GM19328 (cell line): Measurements from ENCODE around the gene SLC22A3.
A peak's percentile ranks its signal among the peaks of the same experiment; 100 is the strongest.

Source experiments
- ATAC-seq: cut with Tn5 transposase; IDR thresholded peaks from one replicate; pipeline ENCODE4 v1.9.1; 2021; ENCODE audit warnings: mild to moderate bottlenecking, moderate library complexity; ENCODE audit not compliant: unreplicated experiment

Gene SLC22A3

DNA sequence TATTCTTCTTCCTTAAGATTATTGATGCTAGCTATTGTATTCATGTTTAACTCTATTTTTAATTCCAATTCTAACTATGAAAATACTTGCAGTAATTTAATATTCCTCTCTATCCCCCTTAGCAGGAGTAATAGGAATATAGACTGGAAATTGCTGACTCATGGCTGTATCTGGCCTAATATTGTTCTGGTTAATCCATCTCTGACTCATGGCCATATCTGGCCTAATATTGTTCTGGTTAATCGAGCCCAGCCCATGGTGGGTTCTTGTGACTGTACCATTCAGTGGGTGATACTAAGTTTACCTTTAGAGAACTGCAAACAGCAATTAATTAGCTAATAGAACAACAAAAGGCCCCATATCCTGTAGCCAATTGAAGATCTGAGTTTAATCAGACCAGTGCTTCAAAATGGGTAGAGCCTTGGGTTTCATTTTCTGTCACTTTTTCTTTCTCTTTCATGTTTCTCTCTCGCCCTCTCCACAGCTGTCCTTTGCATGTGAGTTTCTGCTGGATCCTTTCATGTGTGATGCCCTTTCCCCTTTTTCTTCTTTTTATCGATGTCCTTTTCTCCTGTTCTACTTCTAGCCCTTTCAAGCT is 50.6 kb downstream of the SLC22A3 start:
- ATAC-seq, result peak; percentile 95

DNA sequence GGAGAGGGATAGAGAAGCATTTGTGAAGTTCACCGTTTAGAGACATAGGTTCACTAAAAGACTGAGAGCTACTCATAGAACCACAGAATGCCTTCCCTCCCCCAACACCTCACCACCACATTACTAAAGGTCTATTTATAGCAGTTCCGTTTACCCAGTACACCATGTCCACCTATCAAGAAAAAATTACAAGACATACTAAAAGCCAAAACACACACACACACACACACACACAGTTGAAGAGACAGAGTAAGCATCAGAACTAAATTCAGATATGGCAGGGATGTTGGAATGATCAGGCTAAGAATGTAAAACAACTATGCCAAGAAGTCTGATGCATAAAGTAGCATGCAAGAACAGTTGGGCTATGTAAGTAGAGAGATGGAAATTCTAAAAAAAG is 52.3 kb downstream of the SLC22A3 start:
- no peak for ATAC-seq

DNA sequence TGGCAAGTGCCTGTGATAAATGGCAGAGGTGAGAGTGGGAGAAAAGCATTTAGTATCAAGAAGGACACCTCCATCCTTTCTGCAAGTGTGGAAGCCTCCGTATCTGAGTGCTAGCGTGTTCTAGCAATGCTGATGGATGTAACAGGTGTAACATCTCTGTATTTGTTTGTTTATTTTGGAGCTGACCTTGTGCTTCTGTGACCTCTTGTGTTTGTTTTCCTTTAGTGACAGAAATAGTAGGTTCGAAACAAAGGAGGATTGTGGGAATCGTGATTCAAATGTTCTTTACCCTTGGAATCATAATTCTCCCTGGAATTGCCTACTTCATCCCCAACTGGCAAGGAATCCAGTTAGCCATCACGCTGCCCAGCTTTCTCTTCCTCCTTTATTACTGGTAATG is 60.4 kb downstream of the SLC22A3 start:
- no peak for ATAC-seq

GRCh38 chr6:160412993-160413392 is 64.8 kb downstream of the SLC22A3 start:
- no peak for ATAC-seq

- ATAC-seq, result no peak
Observed at GRCh38 chr6:160417146-160417545, 69.0 kb downstream of the SLC22A3 start.

GRCh38 chr6:160417550-160417949 is 69.4 kb downstream of the SLC22A3 start:
- ATAC-seq, result no peak

DNA sequence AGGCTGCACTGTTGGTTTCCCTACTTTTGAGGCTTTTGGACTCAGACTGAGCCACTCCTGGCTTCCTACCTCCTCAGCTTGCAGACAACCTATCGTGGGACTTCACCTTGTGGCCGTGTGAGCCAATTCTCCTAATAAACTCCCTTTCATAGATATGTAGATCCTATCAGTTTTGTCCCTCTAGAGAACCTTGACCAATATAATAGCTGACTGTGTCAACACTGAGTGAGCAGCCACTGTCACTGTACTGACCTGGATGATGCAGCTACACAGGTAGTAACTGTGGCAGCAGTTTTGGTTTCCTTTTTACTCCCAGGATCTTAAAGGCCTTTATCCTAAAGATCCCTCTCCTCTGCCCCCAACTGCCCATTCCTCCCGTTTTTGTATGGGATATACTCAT is 70.2 kb downstream of the SLC22A3 start:
- no peak for ATAC-seq

GRCh38 chr6:160419488-160419887 is 71.3 kb downstream of the SLC22A3 start:
- ATAC-seq, result no peak

GRCh38 chr6:160420253-160420968 is 72.2 kb downstream of the SLC22A3 start:
- no peak for ATAC-seq

GRCh38 chr6:160420969-160421556 is 72.9 kb downstream of the SLC22A3 start:
- ATAC-seq, result no peak

DNA sequence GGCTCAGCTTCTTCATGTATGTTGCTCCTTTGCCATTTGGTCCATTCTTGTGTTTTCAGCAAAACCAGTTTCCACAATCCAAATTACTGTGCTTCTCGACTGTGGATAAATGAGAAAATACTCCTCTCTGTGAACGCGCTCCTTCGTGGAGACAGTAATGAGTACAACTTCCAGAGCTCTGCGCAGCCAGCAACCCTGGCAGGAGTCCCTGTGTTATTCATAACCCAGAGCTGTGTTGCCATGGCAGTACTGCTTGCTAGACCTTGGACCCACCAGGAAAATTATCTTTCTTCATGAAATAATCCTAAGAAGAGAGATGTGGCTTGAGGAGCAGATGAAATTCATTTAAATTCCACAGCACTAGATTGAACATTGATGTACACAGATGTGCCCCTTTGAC is 73.7 kb downstream of the SLC22A3 start:
- no peak for ATAC-seq

- no peak for ATAC-seq
Observed at GRCh38 chr6:160424256-160424655, 76.1 kb downstream of the SLC22A3 start.

- ATAC-seq, result no peak
Observed at GRCh38 chr6:160426136-160426535, 78.0 kb downstream of the SLC22A3 start.

- ATAC-seq, result no peak
Observed at GRCh38 chr6:160427312-160428068, 79.3 kb downstream of the SLC22A3 start.

- no peak for ATAC-seq
Observed at GRCh38 chr6:160428069-160428430, 79.9 kb downstream of the SLC22A3 start.

DNA sequence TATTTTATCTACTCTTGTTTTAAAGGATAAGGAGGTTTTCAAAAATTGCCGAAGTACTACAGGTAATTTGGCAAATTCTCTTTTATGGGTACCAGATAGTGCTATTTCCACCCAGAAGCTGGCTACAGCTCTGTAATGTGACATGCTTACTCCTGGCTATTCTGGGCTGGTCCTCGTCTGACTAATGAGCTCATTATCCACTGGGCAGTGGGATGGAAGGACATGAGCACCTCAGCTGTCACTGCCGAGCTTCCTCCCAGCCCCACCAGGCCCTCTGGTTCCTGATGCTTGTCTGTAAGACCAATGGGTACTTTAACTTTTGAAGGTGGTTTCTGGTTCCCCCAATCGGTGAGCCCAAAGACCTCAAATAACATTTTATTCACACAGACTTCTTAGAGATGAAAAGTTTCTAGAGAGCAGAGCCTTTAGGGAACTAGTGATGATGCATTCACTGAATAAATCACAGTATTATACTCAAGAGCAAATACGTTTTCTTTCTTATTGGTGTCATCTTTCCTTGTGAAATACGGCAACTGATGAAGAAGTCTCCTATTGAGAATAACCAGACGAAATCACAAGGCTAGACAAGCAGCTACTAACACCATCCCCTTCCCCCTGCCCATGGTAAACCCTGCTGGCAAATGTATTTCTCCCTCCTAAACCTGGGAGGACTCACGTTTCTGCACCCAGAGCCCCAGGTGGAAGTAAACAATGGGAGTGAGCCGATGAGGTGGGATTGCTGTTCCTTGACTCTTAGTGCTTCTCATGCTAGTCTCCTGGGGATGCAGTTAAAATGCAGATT is 80.8 kb downstream of the SLC22A3 start:
- no peak for ATAC-seq

DNA sequence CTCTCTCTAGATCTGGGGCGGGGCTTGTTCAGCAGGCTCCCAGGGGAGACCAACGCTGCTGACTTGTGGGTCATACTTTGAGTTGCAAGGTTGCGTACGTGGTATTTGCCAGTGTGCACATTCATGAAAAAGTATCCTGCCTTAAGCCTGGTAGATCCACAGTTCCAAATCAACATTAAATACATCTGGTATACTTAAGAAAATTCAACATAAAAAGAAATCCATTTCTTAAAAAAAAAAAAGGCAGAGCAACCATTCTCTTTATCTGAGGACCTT is 81.4 kb downstream of the SLC22A3 start:
- ATAC-seq, result no peak

DNA sequence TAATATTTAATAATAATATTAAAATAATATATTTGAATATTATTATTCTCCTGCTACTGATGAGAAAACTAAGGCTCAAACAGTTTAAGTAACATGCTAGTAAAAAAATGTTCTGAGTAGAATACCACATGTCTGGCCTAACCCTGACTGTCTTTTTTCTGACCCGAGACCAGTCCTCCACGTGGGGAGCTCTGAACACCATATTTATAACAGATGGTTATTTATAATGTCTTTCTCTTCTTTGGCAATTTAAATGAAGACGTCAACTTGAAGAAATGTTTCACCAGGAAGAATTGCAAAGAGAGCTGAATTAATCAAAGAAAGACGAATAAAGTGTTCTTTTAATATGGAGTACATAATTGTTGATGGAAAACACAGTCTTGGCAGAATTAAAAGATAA is 82.0 kb downstream of the SLC22A3 start:
- no peak for ATAC-seq

- ATAC-seq, result no peak
Observed at GRCh38 chr6:160430751-160431150, 82.6 kb downstream of the SLC22A3 start.

GRCh38 chr6:160431226-160431625 is 83.0 kb downstream of the SLC22A3 start:
- ATAC-seq, result no peak

- no peak for ATAC-seq
Observed at GRCh38 chr6:160431791-160432404, 83.7 kb downstream of the SLC22A3 start.
